GM12801 (cell line): Measurements from ENCODE around the gene ZG16.

Source experiments
- CTCF ChIP-seq: IDR thresholded peaks from one replicate; pipeline ENCODE4 v1.5.1; 2011; ENCODE audit warnings: control low read depth; ENCODE audit not compliant: insufficient read length; ENCODE audit errors: extremely low read depth

The ZG16 gene

GRCh38 chr16:29742683-29743275, 35.3 kb upstream of the ZG16 start:
- TF ChIP-seq CTCF, result no peak

- no peak for TF ChIP-seq CTCF
These were observed 34.6 kb upstream of the ZG16 start for GRCh38 chr16:29743475-29743826.

GRCh38 chr16:29743827-29744531, 34.1 kb upstream of the ZG16 start:
- TF ChIP-seq CTCF, result no peak

- TF ChIP-seq CTCF, result no peak
These were observed 33.4 kb upstream of the ZG16 start for GRCh38 chr16:29744541-29745101.

- TF ChIP-seq CTCF, result no peak
These were observed 32.8 kb upstream of the ZG16 start for GRCh38 chr16:29745121-29745852.

- no peak for TF ChIP-seq CTCF
These were observed 32.2 kb upstream of the ZG16 start, which contains the start of gene C16orf54 for GRCh38 chr16:29745853-29746345. Gene C16orf54 (minus strand): TSS chr16:29745990. CDS start chr16:29744951, 1,039 bp downstream.
